Measurements from ENCODE around the gene TEX12.
"Not testable (repeated sequence)": the region's sequence is repeated elsewhere in the genome, so short reads cannot be mapped to it uniquely, and the experiment has no call there.

The TEX12 gene

GRCh38 chr11:112167145-112167544 lies at the start of gene TEX12:
TEX12 (plus strand) TSS chr11:112167372; CDS start chr11:112169269, 1,897 bp downstream.
- DNase-seq (ENCODE audit: low read depth, low spot score): no peak

DNA sequence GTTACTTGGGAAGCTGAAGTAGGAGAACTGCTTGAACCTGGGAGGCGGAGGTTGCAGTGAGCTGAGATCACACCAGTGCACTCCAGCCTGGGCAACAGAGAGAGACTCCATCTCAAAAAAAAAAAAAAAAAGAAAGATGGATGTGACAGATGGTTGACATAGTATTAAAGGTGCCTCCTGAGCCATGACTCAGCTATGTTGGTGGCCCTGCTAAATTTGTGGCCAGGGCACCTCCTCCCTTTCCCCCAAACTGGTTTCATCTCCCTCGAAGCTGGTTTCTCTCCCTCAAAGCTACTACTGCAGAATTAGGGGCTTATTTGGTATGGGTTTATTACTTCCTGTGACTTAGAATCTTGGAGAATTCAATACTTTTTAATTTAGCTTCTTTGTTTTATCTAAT lies 49.0 kb upstream of the TEX12 start:
- DNase-seq (ENCODE audit: low read depth, low spot score): no peak

GRCh38 chr11:112121981-112122615 lies 45.1 kb upstream of the TEX12 start:
- no peak for DNase-seq (ENCODE audit: low read depth, low spot score)

- DNase-seq (ENCODE audit: low read depth, low spot score): no peak
These were observed 44.0 kb upstream of the TEX12 start for GRCh38 chr11:112123129-112123528.

GRCh38 chr11:112127056-112127455 lies 40.1 kb upstream of the TEX12 start:
- no peak for DNase-seq (ENCODE audit: low read depth, low spot score)

GRCh38 chr11:112128483-112129121 lies 38.6 kb upstream of the TEX12 start:
- DNase-seq (ENCODE audit: low read depth, low spot score): no peak

DNA sequence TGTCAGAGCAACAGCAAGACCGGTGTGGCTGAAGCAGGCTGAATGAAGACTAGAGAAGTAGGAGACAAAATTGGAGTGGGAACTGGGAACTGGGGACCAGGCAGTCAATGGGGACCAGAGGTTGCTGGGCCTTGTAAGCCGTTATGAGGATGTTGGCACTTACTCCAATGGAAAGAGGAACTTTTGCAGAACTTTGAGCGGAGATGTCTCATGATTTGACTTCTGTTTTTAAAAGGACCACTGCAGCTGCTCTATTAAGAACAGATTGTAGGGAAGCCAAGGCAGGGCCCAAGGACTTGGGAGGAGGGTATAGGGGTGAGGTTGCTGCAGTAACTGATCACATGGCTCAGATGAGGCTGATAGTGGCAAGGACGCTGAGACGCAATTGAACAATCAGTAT lies 37.5 kb upstream of the TEX12 start:
- no peak for DNase-seq (ENCODE audit: low read depth, low spot score)

GRCh38 chr11:112132737-112133136 lies 34.4 kb upstream of the TEX12 start:
- no peak for DNase-seq (ENCODE audit: low read depth, low spot score)

GRCh38 chr11:112134473-112134872 lies 32.7 kb upstream of the TEX12 start:
- no peak for DNase-seq (ENCODE audit: low read depth, low spot score)

DNA sequence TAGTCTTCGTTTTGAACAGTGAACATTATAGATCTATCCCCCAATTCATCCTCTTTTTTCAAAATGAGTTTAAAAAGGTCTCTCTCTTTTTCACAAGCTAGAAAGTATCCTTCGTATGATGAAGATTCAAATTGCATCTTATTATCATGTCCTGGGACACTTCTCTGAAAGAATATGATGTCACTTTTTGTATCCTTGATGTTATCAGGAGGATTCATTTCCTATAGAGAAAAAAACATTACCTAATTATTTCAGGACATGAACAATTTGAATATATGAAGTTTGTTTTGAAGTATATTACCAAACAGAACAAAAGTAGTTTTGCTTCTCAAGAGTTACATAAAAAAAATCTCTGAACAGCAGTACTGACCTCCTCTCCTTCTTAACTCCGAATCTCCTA lies 23.6 kb upstream of the TEX12 start:
- DNase-seq (ENCODE audit: low read depth, low spot score): no peak

GRCh38 chr11:112150517-112150916 lies 16.7 kb upstream of the TEX12 start:
- DNase-seq (ENCODE audit: low read depth, low spot score): no peak

DNA sequence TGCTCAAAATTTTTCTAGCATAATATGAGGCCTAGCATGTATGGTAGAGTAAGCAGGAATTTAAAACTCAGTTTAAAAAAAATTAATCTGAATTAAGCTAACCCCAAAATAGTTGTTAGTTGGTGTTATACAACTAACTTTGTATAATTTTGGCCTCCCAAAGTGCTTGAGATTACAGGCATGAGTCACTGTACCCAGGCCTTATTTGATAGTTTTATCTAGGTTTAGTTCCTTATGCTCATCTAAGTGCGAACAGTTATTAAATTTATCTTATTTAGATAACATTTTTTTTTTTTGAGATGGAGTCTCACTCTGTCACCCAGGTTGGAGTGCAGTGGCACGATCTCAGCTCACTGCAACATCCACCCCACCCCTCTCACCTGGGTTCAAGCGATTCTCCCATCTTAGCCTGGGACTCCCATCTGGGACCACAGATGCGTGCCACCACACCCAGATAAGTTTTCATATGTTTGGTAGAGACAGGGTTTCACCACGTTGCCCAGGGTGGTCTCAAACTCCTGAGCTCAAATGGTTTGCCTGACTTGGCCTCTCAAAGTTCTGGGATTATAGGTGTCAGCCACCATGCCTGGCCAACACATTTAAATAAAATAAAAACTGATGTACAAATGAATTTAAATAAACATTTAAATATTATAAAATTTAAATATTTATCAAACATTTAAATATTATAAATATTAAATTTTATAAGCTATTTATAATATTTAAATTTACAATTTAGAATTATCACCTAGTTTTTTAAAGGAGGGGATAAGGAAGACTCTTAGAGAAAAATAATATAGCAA lies 10.8 kb upstream of the TEX12 start:
- no peak for DNase-seq (ENCODE audit: low read depth, low spot score)

- no peak for DNase-seq (ENCODE audit: low read depth, low spot score)
These were observed 10.0 kb upstream of the TEX12 start for GRCh38 chr11:112156956-112157766.

DNA sequence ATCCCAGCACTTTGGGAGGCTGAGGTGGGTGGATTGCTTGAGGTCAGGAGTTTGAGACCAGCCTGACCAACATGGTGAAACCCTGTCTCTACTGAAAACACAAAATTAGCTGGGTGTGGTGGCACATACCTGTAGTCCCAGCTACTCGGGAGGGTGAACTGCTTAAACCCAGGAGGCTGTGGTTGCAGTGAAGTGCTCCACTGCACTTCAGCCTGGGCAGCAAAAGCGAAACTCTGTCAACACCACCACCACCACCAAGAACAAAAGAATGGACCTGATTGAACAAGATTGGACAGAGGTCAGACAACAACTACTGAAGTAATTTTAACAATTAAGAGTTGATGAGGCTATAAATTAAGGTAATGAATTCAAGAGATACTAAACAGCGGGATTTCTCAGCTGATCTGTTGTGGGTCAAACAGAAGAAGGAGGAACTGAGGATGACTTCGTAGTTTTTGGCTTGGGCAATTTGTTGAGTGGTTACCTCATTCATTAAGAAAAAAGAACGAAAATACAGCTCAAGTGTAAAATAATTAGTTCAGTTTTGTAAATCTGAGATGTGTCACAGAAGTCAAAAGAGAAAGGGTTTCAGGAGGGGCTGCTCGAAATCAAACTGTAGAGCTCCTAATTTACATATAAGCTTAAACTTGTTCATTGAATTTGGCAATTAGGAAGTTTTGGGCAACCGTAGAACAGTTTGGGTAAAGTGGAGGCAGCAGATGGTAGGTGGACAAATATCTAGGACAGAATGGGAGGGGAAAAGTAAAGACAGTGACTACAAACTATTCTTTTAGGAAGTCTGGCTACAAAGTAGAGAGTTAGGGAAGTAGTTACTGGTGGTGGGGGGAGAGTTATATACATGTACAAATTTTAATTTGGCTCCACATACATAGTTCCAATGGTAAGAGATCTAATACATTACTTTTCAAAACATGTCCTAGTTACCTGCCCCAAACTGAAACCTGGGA lies 7.8 kb upstream of the TEX12 start:
- DNase-seq (ENCODE audit: low read depth, low spot score): no peak

DNA sequence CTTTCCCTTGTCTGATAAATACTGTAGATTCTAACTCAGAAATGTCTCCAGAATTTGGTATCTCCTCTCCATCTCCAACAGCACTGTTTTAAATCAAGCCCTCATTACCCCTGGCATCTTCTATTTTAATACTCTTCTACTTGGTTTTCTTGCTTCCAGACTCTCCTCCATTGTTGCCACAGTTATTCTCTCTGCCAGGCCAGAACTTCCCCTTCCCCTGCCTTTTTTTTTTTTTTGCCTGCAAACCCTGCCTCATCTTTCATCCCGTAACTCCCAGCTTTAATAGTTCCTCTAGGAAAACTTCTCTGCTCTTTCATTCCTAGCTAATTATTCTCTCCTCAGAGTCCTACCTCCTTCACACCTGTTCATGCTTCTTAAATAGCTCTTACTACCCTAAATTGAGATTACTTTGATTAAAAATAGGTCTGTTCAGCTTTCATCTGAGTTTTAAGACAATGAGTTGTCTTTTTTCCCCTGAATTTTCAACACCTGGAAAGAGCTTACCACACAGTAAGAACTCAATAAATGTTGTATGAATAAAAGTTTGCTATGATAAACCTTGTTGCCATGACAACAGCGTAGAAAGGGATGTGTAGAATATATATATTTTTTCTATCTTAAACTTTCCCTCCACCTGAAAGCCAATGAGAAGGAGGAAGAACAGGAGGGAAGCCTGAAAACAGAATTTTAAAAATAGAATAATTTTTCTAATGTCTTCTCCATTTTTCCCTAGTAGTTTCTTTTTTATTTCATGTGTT lies 6.9 kb upstream of the TEX12 start:
- no peak for DNase-seq (ENCODE audit: low read depth, low spot score)

DNA sequence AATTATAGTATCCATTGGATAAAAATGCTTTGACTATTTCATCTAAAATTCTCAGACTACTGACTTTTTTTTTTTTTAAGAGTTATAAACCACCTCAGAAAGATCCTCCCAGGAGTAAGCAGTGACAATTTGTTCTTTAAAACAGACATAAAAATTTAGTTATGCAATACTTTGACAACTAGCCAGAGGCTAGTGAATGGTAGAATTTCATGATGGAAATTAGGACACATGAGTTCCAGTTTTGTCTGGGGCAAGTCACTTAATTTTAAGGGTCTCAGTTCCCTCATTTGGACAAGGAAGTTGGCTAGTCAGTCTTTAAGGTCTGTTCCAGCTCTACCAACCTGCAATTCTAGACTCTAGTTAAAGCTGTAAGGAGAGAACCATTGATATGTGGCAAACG lies 6.2 kb upstream of the TEX12 start:
- DNase-seq (ENCODE audit: low read depth, low spot score): no peak

DNA sequence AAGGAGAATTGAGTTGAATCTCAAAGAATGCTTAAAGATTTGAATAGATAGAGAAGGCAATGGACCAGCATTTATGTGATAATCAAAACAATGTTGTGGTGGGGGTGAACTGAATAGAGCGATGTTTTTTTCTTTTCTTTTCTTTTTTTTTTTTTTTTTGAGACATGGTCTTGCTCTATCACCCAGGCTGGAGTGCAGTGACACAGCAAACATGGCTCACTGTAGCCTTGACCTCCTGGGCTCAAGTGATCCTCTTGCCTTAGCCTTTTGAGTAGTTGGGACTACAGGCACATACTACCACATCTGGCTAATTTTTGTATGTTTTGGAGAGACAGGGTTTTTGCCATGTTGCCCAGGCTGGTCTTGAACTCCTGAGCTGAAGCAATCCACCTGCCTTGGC lies 5.0 kb upstream of the TEX12 start:
- DNase-seq (ENCODE audit: low read depth, low spot score): not testable (repeated sequence)

DNA sequence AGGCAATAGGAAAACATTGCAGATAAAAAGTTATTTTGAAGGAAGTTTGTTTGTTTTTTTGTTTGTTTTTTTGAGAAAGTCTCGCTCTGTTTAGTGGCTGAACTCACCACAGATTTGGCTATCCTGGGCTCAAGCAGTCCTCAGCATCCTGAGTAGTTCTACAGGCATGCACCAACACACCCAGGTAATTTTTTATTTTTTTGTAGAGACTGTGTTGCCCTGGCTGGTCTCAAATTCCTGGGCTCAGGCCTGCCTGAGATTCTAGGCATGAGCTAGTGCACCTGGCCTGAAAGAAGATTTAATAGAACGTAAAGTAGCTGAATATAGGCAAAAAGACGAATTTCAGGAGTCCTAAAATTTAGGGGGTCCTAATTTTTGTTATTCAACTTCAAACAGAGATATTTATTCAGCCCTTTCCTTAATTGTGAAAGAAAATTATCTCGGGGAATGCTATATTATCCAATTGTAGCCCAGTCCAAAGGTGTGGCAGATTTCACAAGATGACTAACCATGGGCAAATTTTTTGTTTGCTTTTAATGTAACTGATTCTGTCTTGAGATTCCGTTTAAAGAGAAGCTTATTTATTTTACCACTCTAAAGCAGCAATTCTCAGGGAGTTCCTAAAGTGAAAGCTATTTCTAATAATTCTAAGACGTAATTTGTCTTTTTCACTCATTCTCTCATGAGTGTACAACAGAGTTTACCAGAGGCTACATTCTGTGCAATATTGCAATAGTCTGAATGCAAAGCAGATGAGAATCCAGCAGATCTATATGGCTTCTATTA lies 4.2 kb upstream of the TEX12 start:
- DNase-seq (ENCODE audit: low read depth, low spot score): no peak

All from activated CD4-positive, CD25-positive, alpha-beta regulatory T cell treated with anti-CD3 and anti-CD28 coated beads, Interleukin-2, amount 50 U/mL, for 16 hours (primary cell).